ENCODE results near the gene ASF1A.

Gene ASF1A

GRCh38 chr6:118917546-118918328, 23.8 kb downstream of the ASF1A start:
- no peak for TF ChIP-seq EZH2phosphoT487 (IDR thresholded peaks at IDR 0.05; ENCODE audit: borderline replicate concordance)
- no peak for TF ChIP-seq CTCF (conservative IDR thresholded peaks at IDR 0.05; ENCODE audit: low read length)
- no peak overlapping the region for H3K4me3 ChIP-seq (ENCODE audit: low read length, poor library complexity, severe bottlenecking)

GRCh38 chr6:118918329-118918725, 24.4 kb downstream of the ASF1A start:
- Histone ChIP-seq H3K9me2 (replicated peaks; ENCODE audit: low read depth, low read length) (no peaks in the 10 kb centered on the region), H3K36me3 (ENCODE audit: insufficient read depth, low read length) (peaks cover 78% of the 10 kb centered on the region), H3K9me3 (ENCODE audit: insufficient read depth, low read depth, low read length) (no peaks in the 10 kb centered on the region), H2AFZ (ENCODE audit: low read length) (no peak overlapping the region), H3K79me2 (ENCODE audit: insufficient read depth, low read length) (no peaks in the 10 kb centered on the region), H4K20me1 (ENCODE audit: insufficient read depth, low read length, poor library complexity, severe bottlenecking) (peaks cover under 1% of the 10 kb centered on the region), H3K9ac (ENCODE audit: low read depth, low read length, poor library complexity, severe bottlenecking) (no peak overlapping the region), H3K4me2 (ENCODE audit: low read depth, low read length, poor library complexity, severe bottlenecking) (no peak overlapping the region), H3K4me3 (ENCODE audit: low read length, poor library complexity, severe bottlenecking) (no peak overlapping the region), H3F3A (ENCODE audit: low read depth) (no peaks in the 10 kb centered on the region), H3K27me3 (ENCODE audit: insufficient read depth, low read length, poor library complexity, severe bottlenecking) (no peaks in the 10 kb centered on the region), H3K4me1 (ENCODE audit: insufficient read depth, low read length, poor library complexity, severe bottlenecking) (no peaks in the 10 kb centered on the region)
- TF ChIP-seq CTCF (conservative IDR thresholded peaks at IDR 0.05; ENCODE audit: low read length) = no peak
- no peak for TF ChIP-seq EZH2phosphoT487 (IDR thresholded peaks at IDR 0.05; ENCODE audit: borderline replicate concordance)

More at GRCh38 chr6:118917546-118918328, 23.8 kb downstream of the ASF1A start:
- Histone ChIP-seq H3K9me3 (ENCODE audit: insufficient read depth, low read depth, low read length) (no peaks in the 10 kb centered on the region), H3K9me2 (replicated peaks; ENCODE audit: low read depth, low read length) (no peaks in the 10 kb centered on the region), H3K36me3 (ENCODE audit: insufficient read depth, low read length) (peaks cover 78% of the 10 kb centered on the region), H3K79me2 (ENCODE audit: insufficient read depth, low read length) (no peaks in the 10 kb centered on the region), H3K4me1 (ENCODE audit: insufficient read depth, low read length, poor library complexity, severe bottlenecking) (no peaks in the 10 kb centered on the region), H2AFZ (ENCODE audit: low read length) (no peak overlapping the region), H3K4me2 (ENCODE audit: low read depth, low read length, poor library complexity, severe bottlenecking) (no peak overlapping the region), H3K27me3 (ENCODE audit: insufficient read depth, low read length, poor library complexity, severe bottlenecking) (no peaks in the 10 kb centered on the region), H3F3A (ENCODE audit: low read depth) (no peaks in the 10 kb centered on the region), H3K9ac (ENCODE audit: low read depth, low read length, poor library complexity, severe bottlenecking) (no peak overlapping the region), H4K20me1 (ENCODE audit: insufficient read depth, low read length, poor library complexity, severe bottlenecking) (peaks cover 3% of the 10 kb centered on the region)

GRCh38 chr6:118921084-118921483, 27.1 kb downstream of the ASF1A start:
- Histone ChIP-seq H3K4me1 (ENCODE audit: insufficient read depth, low read length, poor library complexity, severe bottlenecking) (peaks cover 4% of the 10 kb centered on the region), H3K36me3 (ENCODE audit: insufficient read depth, low read length) (peaks cover 72% of the 10 kb centered on the region), H3K9me2 (replicated peaks; ENCODE audit: low read depth, low read length) (no peaks in the 10 kb centered on the region), H3K27me3 (ENCODE audit: insufficient read depth, low read length, poor library complexity, severe bottlenecking) (no peaks in the 10 kb centered on the region), H2AFZ (ENCODE audit: low read length) (no peak overlapping the region), H3K9me3 (ENCODE audit: insufficient read depth, low read depth, low read length) (no peaks in the 10 kb centered on the region), H3K9ac (ENCODE audit: low read depth, low read length, poor library complexity, severe bottlenecking) (no peak overlapping the region), H4K20me1 (ENCODE audit: insufficient read depth, low read length, poor library complexity, severe bottlenecking) (peaks cover 3% of the 10 kb centered on the region), H3K79me2 (ENCODE audit: insufficient read depth, low read length) (no peaks in the 10 kb centered on the region; the same call in 1 of the 2 replicates), H3K4me2 (ENCODE audit: low read depth, low read length, poor library complexity, severe bottlenecking) (no peak overlapping the region), H3K4me3 (ENCODE audit: low read length, poor library complexity, severe bottlenecking) (no peak overlapping the region), H3F3A (ENCODE audit: low read depth) (no peaks in the 10 kb centered on the region)
- no peak for TF ChIP-seq EZH2phosphoT487 (IDR thresholded peaks at IDR 0.05; ENCODE audit: borderline replicate concordance)
- TF ChIP-seq CTCF (conservative IDR thresholded peaks at IDR 0.05; ENCODE audit: low read length) = no peak

Data from Loucy (cell line).